Neural progenitor cell (in vitro differentiated cells): Measurements from ENCODE around the gene DBNL. TPM values are rescaled to one million over a fixed set of nuclear protein-coding genes. Genes with fewer than 3 reads are reported as not detected.

ENCODE experiments used
- DNase-seq: peaks from one replicate; pipeline ENCODE4 v3.0.0-alpha.2; 2016; ENCODE audit warnings: low spot score
- H2AFZ ChIP-seq: fragments of 200-600 bp; sonication (generic); replicated peaks from 2 replicates; pipeline ENCODE4 v1.6.1; 2016; ENCODE audit warnings: antibody characterized with exemption
- H3F3A ChIP-seq: fragments of 200-600 bp; sonication (generic); 2 replicates; pipeline ENCODE4 v1.6.1; 2016; ENCODE audit warnings: antibody characterized with exemption, low read depth
- H3K27ac ChIP-seq: fragments of 200-600 bp; sonication (generic); 2 replicates; pipeline ENCODE4 v1.5.1; 2016; ENCODE audit warnings: mild to moderate bottlenecking
- H3K27me3 ChIP-seq: fragments of 200-600 bp; sonication (generic); 2 replicates; pipeline ENCODE4 v1.6.1; 2016; ENCODE audit warnings: mild to moderate bottlenecking, moderate library complexity
- H3K36me3 ChIP-seq: fragments of 200-600 bp; sonication (generic); 2 replicates; pipeline ENCODE4 v1.5.1; 2016
- H3K4me1 ChIP-seq: fragments of 200-600 bp; sonication (generic); 2 replicates; pipeline ENCODE4 v1.6.1; 2016; ENCODE audit warnings: mixed run types
- H3K4me2 ChIP-seq: fragments of 200-600 bp; sonication (generic); 2 replicates; pipeline ENCODE4 v1.6.1; 2016
- H3K4me3 ChIP-seq: fragments of 200-600 bp; sonication (generic); 2 replicates; pipeline ENCODE4 v1.5.1; 2016
- H3K79me2 ChIP-seq: fragments of 200-600 bp; sonication (generic); 2 replicates; pipeline ENCODE4 v1.6.1; 2016; ENCODE audit warnings: low read depth
- H3K9ac ChIP-seq: fragments of 200-600 bp; sonication (generic); 2 replicates; pipeline ENCODE4 v1.6.1; 2016
- H3K9me3 ChIP-seq: fragments of 200-600 bp; sonication (generic); 2 replicates; pipeline ENCODE4 v1.5.1; 2016; ENCODE audit warnings: low read depth
- H4K20me1 ChIP-seq: fragments of 200-600 bp; sonication (generic); 2 replicates; pipeline ENCODE4 v1.6.1; 2016; ENCODE audit warnings: low read depth
- H3K27ac Mint-ChIP-seq: 3 replicates; pipeline ENCODE4 v1.8.0; 2021; ENCODE audit warnings: mixed read lengths
- H3K27me3 Mint-ChIP-seq: 2 replicates; pipeline ENCODE4 v1.8.0; 2022; ENCODE audit warnings: low read depth, mild to moderate bottlenecking, inconsistent platforms, moderate library complexity, mixed read lengths; ENCODE audit not compliant: insufficient read depth
- H3K36me3 Mint-ChIP-seq: 3 replicates; pipeline ENCODE4 v1.8.0; 2021; ENCODE audit warnings: mixed read lengths
- H3K4me1 Mint-ChIP-seq: 3 replicates; pipeline ENCODE4 v1.8.0; 2021; ENCODE audit warnings: mixed read lengths
- H3K4me3 Mint-ChIP-seq: 3 replicates; pipeline ENCODE4 v1.8.0; 2021; ENCODE audit warnings: mild to moderate bottlenecking, moderate library complexity, mixed read lengths
- H3K9me3 Mint-ChIP-seq: 3 replicates; pipeline ENCODE4 v1.8.0; 2020; ENCODE audit warnings: mixed read lengths
- EZH2 ChIP-seq: fragments of 200-600 bp; sonication (generic); IDR thresholded peaks from 2 replicates; pipeline ENCODE4 v1.6.1; 2017; ENCODE audit warnings: antibody characterized with exemption, mild to moderate bottlenecking, moderate library complexity
- EZH2phosphoT487 ChIP-seq: fragments of 200-600 bp; sonication (generic); IDR thresholded peaks from 2 replicates; pipeline ENCODE4 v1.6.1; 2017; ENCODE audit warnings: antibody characterized with exemption
- total RNA-seq: library from RNA; depleted of rRNA; stranded (reverse); fragments of >200 nt; gene quantifications from 2 replicates; pipeline ENCODE4 v1.2.3, GENCODE V29; 2015; ENCODE audit warnings: low replicate concordance
- TF ChIP-seq, protein P1 (sequence below): fragments of 200-600 bp; sonication (generic); IDR thresholded peaks from 2 replicates; pipeline ENCODE4 v1.5.1; 2017; ENCODE audit warnings: antibody characterized with exemption, mild to moderate bottlenecking

DBNL gene
- total RNA-seq, 1 donor from 2014 or later, result 31.4 TPM

DNA sequence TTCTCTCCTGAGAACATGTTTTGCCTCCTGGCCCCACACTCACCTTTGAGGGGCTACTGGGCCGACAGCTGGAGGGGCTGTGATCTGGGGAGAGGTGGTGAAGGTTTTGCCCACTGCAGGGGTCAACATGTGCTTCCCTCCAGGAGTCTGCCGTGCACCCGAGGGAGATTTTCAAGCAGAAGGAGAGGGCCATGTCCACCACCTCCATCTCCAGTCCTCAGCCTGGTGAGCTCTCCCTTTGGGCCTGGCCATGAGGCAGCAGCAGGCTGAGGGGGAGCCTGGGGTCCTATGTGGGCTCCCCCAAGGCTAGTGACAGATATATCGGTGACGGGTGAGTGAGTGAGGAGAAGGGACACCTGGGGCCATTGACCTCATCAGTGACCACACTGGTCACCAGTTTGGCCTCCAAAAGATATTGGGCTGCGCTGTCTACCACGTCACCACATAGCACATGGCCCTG lies 14.3 kb downstream of the DBNL start:
- no peak overlapping the region for H3K27ac Mint-ChIP-seq
- TF ChIP-seq EZH2, result no peak
- TF ChIP-seq, protein P1, sequence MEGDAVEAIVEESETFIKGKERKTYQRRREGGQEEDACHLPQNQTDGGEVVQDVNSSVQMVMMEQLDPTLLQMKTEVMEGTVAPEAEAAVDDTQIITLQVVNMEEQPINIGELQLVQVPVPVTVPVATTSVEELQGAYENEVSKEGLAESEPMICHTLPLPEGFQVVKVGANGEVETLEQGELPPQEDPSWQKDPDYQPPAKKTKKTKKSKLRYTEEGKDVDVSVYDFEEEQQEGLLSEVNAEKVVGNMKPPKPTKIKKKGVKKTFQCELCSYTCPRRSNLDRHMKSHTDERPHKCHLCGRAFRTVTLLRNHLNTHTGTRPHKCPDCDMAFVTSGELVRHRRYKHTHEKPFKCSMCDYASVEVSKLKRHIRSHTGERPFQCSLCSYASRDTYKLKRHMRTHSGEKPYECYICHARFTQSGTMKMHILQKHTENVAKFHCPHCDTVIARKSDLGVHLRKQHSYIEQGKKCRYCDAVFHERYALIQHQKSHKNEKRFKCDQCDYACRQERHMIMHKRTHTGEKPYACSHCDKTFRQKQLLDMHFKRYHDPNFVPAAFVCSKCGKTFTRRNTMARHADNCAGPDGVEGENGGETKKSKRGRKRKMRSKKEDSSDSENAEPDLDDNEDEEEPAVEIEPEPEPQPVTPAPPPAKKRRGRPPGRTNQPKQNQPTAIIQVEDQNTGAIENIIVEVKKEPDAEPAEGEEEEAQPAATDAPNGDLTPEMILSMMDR, result no peak
- H4K20me1 ChIP-seq, result peaks cover 4% of the 10 kb centered on the region
- H3K4me3 Mint-ChIP-seq, result no peak overlapping the region
- H3K36me3 Mint-ChIP-seq, result peaks cover 31% of the 10 kb centered on the region
- H3K27me3 Mint-ChIP-seq, result peaks cover 3% of the 10 kb centered on the region
- no peaks in the 10 kb centered on the region for H3K79me2 ChIP-seq
- H3K27me3 ChIP-seq, result no peaks in the 10 kb centered on the region
- no peak overlapping the region for H3K9ac ChIP-seq
- H3K36me3 ChIP-seq, result no peaks in the 10 kb centered on the region
- peaks cover 5% of the 10 kb centered on the region for H3K4me1 ChIP-seq
- H2AFZ ChIP-seq, result no peak overlapping the region
- no peak overlapping the region for H3K27ac ChIP-seq
- no peaks in the 10 kb centered on the region for H3K9me3 Mint-ChIP-seq
- H3K4me1 Mint-ChIP-seq, result peaks cover 3% of the 10 kb centered on the region
- H3K4me3 ChIP-seq, result no peak overlapping the region
- peaks cover 5% of the 10 kb centered on the region for H3F3A ChIP-seq
- DNase-seq, result no peak
- H3K4me2 ChIP-seq, result no peak overlapping the region
- H3K9me3 ChIP-seq, result no peaks in the 10 kb centered on the region

DNA sequence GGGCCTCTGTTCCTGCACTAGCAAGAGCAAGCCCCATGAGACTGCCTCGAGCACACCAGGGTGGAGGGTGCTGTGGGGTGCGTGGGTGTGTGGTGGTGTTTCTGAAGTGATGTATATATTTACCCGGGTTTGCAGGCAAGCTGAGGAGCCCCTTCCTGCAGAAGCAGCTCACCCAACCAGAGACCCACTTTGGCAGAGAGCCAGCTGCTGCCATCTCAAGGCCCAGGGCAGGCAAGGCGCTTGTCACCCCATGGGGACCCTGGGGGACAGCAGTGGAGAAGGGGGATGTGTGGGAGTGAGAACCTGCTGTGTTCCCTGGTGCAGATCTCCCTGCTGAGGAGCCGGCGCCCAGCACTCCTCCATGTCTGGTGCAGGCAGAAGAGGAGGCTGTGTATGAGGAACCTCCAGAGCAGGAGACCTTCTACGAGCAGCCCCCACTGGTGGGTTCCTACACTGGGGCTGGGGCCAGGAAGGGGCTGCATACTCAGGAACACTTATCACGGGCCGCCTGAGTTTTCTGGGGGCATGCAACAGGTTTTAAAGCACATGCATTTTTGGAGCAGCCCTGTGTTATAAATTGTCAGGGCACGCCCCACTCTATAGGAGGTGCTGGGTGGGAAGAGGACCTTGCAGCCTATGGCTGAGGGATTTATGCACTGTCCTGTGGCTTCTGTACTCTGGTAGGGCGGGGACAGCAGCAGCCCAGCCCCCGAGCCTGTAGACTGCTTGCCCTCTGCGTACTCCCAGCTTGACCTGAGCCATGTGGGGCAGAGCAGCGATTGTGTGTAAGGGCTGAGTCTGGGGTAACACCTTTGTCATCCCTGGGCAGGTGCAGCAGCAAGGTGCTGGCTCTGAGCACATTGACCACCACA lies 15.0 kb downstream of the DBNL start:
- Mint-ChIP-seq H3K4me1 (peaks cover 6% of the 10 kb centered on the region), H3K27ac (no peak overlapping the region), H3K36me3 (peaks cover 31% of the 10 kb centered on the region), H3K9me3 (no peaks in the 10 kb centered on the region), H3K27me3 (peaks cover 6% of the 10 kb centered on the region), H3K4me3 (no peak overlapping the region)
- Histone ChIP-seq H4K20me1 (peaks cover 8% of the 10 kb centered on the region), H3K27ac (no peak overlapping the region), H2AFZ (no peak overlapping the region), H3F3A (peaks cover 11% of the 10 kb centered on the region), H3K4me2 (no peak overlapping the region), H3K27me3 (no peaks in the 10 kb centered on the region), H3K4me1 (peaks cover 11% of the 10 kb centered on the region), H3K36me3 (no peaks in the 10 kb centered on the region), H3K9ac (no peak overlapping the region), H3K9me3 (no peaks in the 10 kb centered on the region), H3K79me2 (no peaks in the 10 kb centered on the region), H3K4me3 (no peak overlapping the region)
- no peak for TF ChIP-seq EZH2phosphoT487
- TF ChIP-seq, protein P1, result no peak
- TF ChIP-seq EZH2, result no peak
- DNase-seq, result no peak

DNA sequence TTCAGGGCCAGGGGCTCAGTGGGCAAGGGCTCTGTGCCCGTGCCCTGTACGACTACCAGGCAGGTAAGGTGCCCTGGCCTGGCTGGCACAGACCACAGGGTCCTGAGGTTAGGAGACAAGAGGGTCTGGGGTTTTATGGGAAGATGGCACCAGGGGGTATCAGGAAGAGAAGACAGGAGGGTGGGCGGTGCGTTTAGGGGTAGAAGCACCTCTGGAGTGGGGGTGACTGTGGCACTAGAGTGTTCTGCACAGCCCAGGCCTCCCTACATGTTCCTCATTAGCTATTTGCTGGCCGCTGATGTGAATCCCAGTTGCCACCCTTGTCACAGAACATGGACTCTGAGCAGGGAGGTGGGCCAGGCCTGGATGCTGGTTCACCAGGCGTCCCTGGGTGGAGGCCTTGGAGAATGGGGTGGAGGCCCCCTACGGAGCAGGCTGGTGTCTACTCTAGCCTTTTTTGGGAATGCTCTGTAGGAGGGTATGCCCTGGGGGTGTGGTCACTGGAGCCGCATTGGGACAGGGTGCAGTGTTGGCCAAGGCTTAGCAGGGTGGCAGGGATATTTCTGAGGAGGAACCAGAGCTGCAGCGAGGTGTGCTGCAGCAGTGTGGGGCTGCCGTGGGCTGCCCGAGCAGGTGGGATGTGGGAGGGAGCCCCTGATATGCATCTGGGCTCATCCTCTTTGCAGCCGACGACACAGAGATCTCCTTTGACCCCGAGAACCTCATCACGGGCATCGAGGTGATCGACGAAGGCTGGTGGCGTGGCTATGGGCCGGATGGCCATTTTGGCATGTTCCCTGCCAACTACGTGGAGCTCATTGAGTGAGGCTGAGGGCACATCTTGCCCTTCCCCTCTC lies 15.8 kb downstream of the DBNL start:
- no peak overlapping the region for H3K27ac ChIP-seq
- H3K4me1 Mint-ChIP-seq, result peaks cover 9% of the 10 kb centered on the region
- H2AFZ ChIP-seq, result no peak overlapping the region
- no peak for DNase-seq
- no peaks in the 10 kb centered on the region for H3K79me2 ChIP-seq
- H4K20me1 ChIP-seq, result peaks cover 15% of the 10 kb centered on the region
- H3K9ac ChIP-seq, result no peak overlapping the region
- no peak overlapping the region for H3K4me3 ChIP-seq
- no peak overlapping the region for H3K4me3 Mint-ChIP-seq
- H3K9me3 ChIP-seq, result no peaks in the 10 kb centered on the region
- H3K36me3 ChIP-seq, result no peaks in the 10 kb centered on the region
- H3K36me3 Mint-ChIP-seq, result peaks cover 26% of the 10 kb centered on the region
- peaks cover 6% of the 10 kb centered on the region for H3K27me3 Mint-ChIP-seq
- H3F3A ChIP-seq, result peaks cover 12% of the 10 kb centered on the region
- no peak overlapping the region for H3K27ac Mint-ChIP-seq
- no peaks in the 10 kb centered on the region for H3K9me3 Mint-ChIP-seq
- H3K4me1 ChIP-seq, result peaks cover 19% of the 10 kb centered on the region
- no peaks in the 10 kb centered on the region for H3K27me3 ChIP-seq
- no peak overlapping the region for H3K4me2 ChIP-seq
- TF ChIP-seq EZH2phosphoT487 (no peak), EZH2 (no peak)
- TF ChIP-seq, protein P1, result no peak
